ENCODE results near the gene PROX1.

PROX1 gene

GRCh38 chr1:213987927-213988506, at the start of gene PROX1:
PROX1 (plus strand) TSS chr1:213987973; CDS start chr1:213996536, 8,563 bp downstream.
- no peak for DNase-seq (ENCODE audit: low read depth)

- no peak for DNase-seq (ENCODE audit: low read depth)
Measured at GRCh38 chr1:213938776-213939175, 49.0 kb upstream of the PROX1 start.

- DNase-seq (ENCODE audit: low read depth) = no peak
Measured at GRCh38 chr1:213939888-213940287, 47.9 kb upstream of the PROX1 start.

GRCh38 chr1:213940947-213941346, 46.8 kb upstream of the PROX1 start:
- no peak for DNase-seq (ENCODE audit: low read depth)

GRCh38 chr1:213942061-213942460, 45.7 kb upstream of the PROX1 start:
- no peak for DNase-seq (ENCODE audit: low read depth)

GRCh38 chr1:213947200-213947801, 40.5 kb upstream of the PROX1 start:
- DNase-seq (ENCODE audit: low read depth) = no peak

GRCh38 chr1:213951876-213952275, 35.9 kb upstream of the PROX1 start:
- DNase-seq (ENCODE audit: low read depth) = no peak

GRCh38 chr1:213953806-213954205, 34.0 kb upstream of the PROX1 start:
- DNase-seq (ENCODE audit: low read depth) = no peak

GRCh38 chr1:213956295-213956770, 31.4 kb upstream of the PROX1 start:
- DNase-seq (ENCODE audit: low read depth) = no peak

GRCh38 chr1:213958346-213958745, 29.4 kb upstream of the PROX1 start:
- DNase-seq (ENCODE audit: low read depth) = no peak

- DNase-seq (ENCODE audit: low read depth) = no peak
Measured at GRCh38 chr1:213960963-213961362, 26.8 kb upstream of the PROX1 start.

- DNase-seq (ENCODE audit: low read depth) = no peak
Measured at GRCh38 chr1:213962508-213962907, 25.3 kb upstream of the PROX1 start.

- no peak for DNase-seq (ENCODE audit: low read depth)
Measured at GRCh38 chr1:213966122-213966521, 21.7 kb upstream of the PROX1 start.

- DNase-seq (ENCODE audit: low read depth) = no peak
Measured at GRCh38 chr1:213968146-213968825, 19.5 kb upstream of the PROX1 start.

GRCh38 chr1:213969958-213970555, 17.7 kb upstream of the PROX1 start:
- DNase-seq (ENCODE audit: low read depth) = no peak

- DNase-seq (ENCODE audit: low read depth) = no peak
Measured at GRCh38 chr1:213972141-213972540, 15.6 kb upstream of the PROX1 start.

- no peak for DNase-seq (ENCODE audit: low read depth)
Measured at GRCh38 chr1:213973129-213973528, 14.6 kb upstream of the PROX1 start.

GRCh38 chr1:213976665-213977485, 10.9 kb upstream of the PROX1 start:
- no peak for DNase-seq (ENCODE audit: low read depth)

GRCh38 chr1:213977486-213977842, 10.3 kb upstream of the PROX1 start:
- DNase-seq (ENCODE audit: low read depth) = no peak

GRCh38 chr1:213977909-213978308, 9.9 kb upstream of the PROX1 start:
- DNase-seq (ENCODE audit: low read depth) = no peak

- DNase-seq (ENCODE audit: low read depth) = no peak
Measured at GRCh38 chr1:213979751-213980586, 7.8 kb upstream of the PROX1 start.
